ENCODE measurements around the gene BMP7.

The BMP7 gene

GRCh38 chr20:57146155-57146554 is 120.3 kb downstream of the BMP7 start:
- Histone ChIP-seq H3K9me3 (replicated peaks in 1 of 2; ENCODE audit: control insufficient read depth in 2 of 2, insufficient read depth in 1 of 2, low read depth in 1 of 2, low read length in 2 of 2) (no peaks in the 10 kb centered on the region), H3K27ac (replicated peaks; ENCODE audit: low read length) (no peak overlapping the region), H3K4me2 (ENCODE audit: insufficient read depth, low read length, poor library complexity, severe bottlenecking) (no peak overlapping the region), H3K4me3 (ENCODE audit: low read length in 2 of 2) (no peak overlapping the region), H4K91ac (ENCODE audit: low read depth, low read length, poor library complexity) (no peak overlapping the region), H3K79me1 (ENCODE audit: low read depth, low read length) (no peaks in the 10 kb centered on the region), H4K8ac (ENCODE audit: low read depth, low read length) (no peak overlapping the region), H3K18ac (ENCODE audit: low read length) (no peak overlapping the region), H3K9ac (ENCODE audit: low read depth, low read length, poor library complexity) (no peak overlapping the region), H3K4me1 (ENCODE audit: control insufficient read depth in 2 of 2, insufficient read depth in 1 of 2, low read depth in 1 of 2, low read length in 2 of 2) (no peaks in the 10 kb centered on the region), H2AK5ac (ENCODE audit: low read depth, low read length) (no peak overlapping the region), H3K4ac (ENCODE audit: low read length) (no peak overlapping the region), H3K27me3 (ENCODE audit: control insufficient read depth in 3 of 3, insufficient read depth in 3 of 3, low read depth in 1 of 3, low read length in 3 of 3) (peaks cover 0 to 57% (median 0%) of the 10 kb centered on the region in 3 experiments), H2BK5ac (ENCODE audit: low read length) (no peak overlapping the region), H2BK15ac (ENCODE audit: low read length) (no peak overlapping the region), H3K14ac (ENCODE audit: low read length) (no peak overlapping the region), H2AFZ (ENCODE audit: low read length) (no peak overlapping the region), H2BK120ac (ENCODE audit: low read depth, low read length) (no peak overlapping the region), H3K23ac (ENCODE audit: low read depth, low read length, poor library complexity) (no peak overlapping the region), H2BK12ac (ENCODE audit: low read length) (no peak overlapping the region), H3K36me3 (replicated peaks in 1 of 2; ENCODE audit: control insufficient read depth in 2 of 2, insufficient read depth in 2 of 2, low read length in 2 of 2) (peaks cover 0 to 1% of the 10 kb centered on the region in 2 donors)
- 100% methylated on average over 1 of the region's 2 CpGs; no CpG with 5 or more reads in 1 of the 2 donors for whole genome bisulfite sequencing, 2 donors (ENCODE audit: extremely low coverage in 2 of 2, insufficient read length in 2 of 2, insufficient replicate concordance in 1 of 2)
- DNase-seq (ENCODE audit: low spot score) = no peak

GRCh38 chr20:57145089-57145631 is 121.3 kb downstream of the BMP7 start:
- peak overlapping the region; percentile 26 for H3K23ac ChIP-seq (ENCODE audit: low read depth, low read length, poor library complexity)
- H3K14ac ChIP-seq (ENCODE audit: low read length) = no peak overlapping the region
- H3K18ac ChIP-seq (ENCODE audit: low read length) = no peak overlapping the region
- H3K4me3 ChIP-seq (ENCODE audit: low read length in 2 of 2) = no peak overlapping the region
- H2BK15ac ChIP-seq (ENCODE audit: low read length) = no peak overlapping the region
- H3K9me3 ChIP-seq (replicated peaks in 1 of 2; ENCODE audit: control insufficient read depth in 2 of 2, insufficient read depth in 1 of 2, low read depth in 1 of 2, low read length in 2 of 2) = no peaks in the 10 kb centered on the region
- H2AK5ac ChIP-seq (ENCODE audit: low read depth, low read length) = no peak overlapping the region
- H2BK120ac ChIP-seq (ENCODE audit: low read depth, low read length) = no peak overlapping the region
- peaks cover 0 to 63% (median 0%) of the 10 kb centered on the region in 3 experiments for H3K27me3 ChIP-seq (ENCODE audit: control insufficient read depth in 3 of 3, insufficient read depth in 3 of 3, low read depth in 1 of 3, low read length in 3 of 3)
- no peak overlapping the region for H2BK5ac ChIP-seq (ENCODE audit: low read length)
- no peak overlapping the region for H4K8ac ChIP-seq (ENCODE audit: low read depth, low read length)
- no peak for DNase-seq (ENCODE audit: low spot score)
- H3K4me2 ChIP-seq (ENCODE audit: insufficient read depth, low read length, poor library complexity, severe bottlenecking) = no peak overlapping the region
- no peak overlapping the region for H3K9ac ChIP-seq (ENCODE audit: low read depth, low read length, poor library complexity)
- no CpG with 5 or more reads among the region's 8 CpGs for WGBS, 2 donors (ENCODE audit: extremely low coverage in 2 of 2, insufficient read length in 2 of 2, insufficient replicate concordance in 1 of 2)
- peak overlapping the region; percentile 23 for H4K91ac ChIP-seq (ENCODE audit: low read depth, low read length, poor library complexity)
- no peak overlapping the region for H2BK12ac ChIP-seq (ENCODE audit: low read length)
- no peaks in the 10 kb centered on the region for H3K79me1 ChIP-seq (ENCODE audit: low read depth, low read length)
- no peaks in the 10 kb centered on the region for H3K4me1 ChIP-seq (ENCODE audit: control insufficient read depth in 2 of 2, insufficient read depth in 1 of 2, low read depth in 1 of 2, low read length in 2 of 2)
- H3K36me3 ChIP-seq (replicated peaks in 1 of 2; ENCODE audit: control insufficient read depth in 2 of 2, insufficient read depth in 2 of 2, low read length in 2 of 2) = peaks cover 0 to 1% of the 10 kb centered on the region in 2 donors
- H2AFZ ChIP-seq (ENCODE audit: low read length) = no peak overlapping the region
- no peak overlapping the region for H3K27ac ChIP-seq (replicated peaks; ENCODE audit: low read length)
- no peak overlapping the region for H3K4ac ChIP-seq (ENCODE audit: low read length)

- H3K14ac ChIP-seq (ENCODE audit: low read length) = no peak overlapping the region
- H4K8ac ChIP-seq (ENCODE audit: low read depth, low read length) = no peak overlapping the region
- no peak overlapping the region for H3K23ac ChIP-seq (ENCODE audit: low read depth, low read length, poor library complexity)
- no peak overlapping the region for H3K4me2 ChIP-seq (ENCODE audit: insufficient read depth, low read length, poor library complexity, severe bottlenecking)
- H3K36me3 ChIP-seq (replicated peaks in 1 of 2; ENCODE audit: control insufficient read depth in 2 of 2, insufficient read depth in 2 of 2, low read length in 2 of 2) = peaks cover 0 to 1% of the 10 kb centered on the region in 2 donors
- H3K79me1 ChIP-seq (ENCODE audit: low read depth, low read length) = no peaks in the 10 kb centered on the region
- no peak for DNase-seq (ENCODE audit: low spot score)
- whole genome bisulfite sequencing, 2 donors (ENCODE audit: extremely low coverage in 2 of 2, insufficient read length in 2 of 2, insufficient replicate concordance in 1 of 2) = no CpG with 5 or more reads among the region's 9 CpGs
- H3K4me1 ChIP-seq (ENCODE audit: control insufficient read depth in 2 of 2, insufficient read depth in 1 of 2, low read depth in 1 of 2, low read length in 2 of 2) = no peaks in the 10 kb centered on the region
- H3K4ac ChIP-seq (ENCODE audit: low read length) = no peak overlapping the region
- no peak overlapping the region for H2BK12ac ChIP-seq (ENCODE audit: low read length)
- no peak overlapping the region for H2AFZ ChIP-seq (ENCODE audit: low read length)
- no peaks in the 10 kb centered on the region for H3K9me3 ChIP-seq (replicated peaks in 1 of 2; ENCODE audit: control insufficient read depth in 2 of 2, insufficient read depth in 1 of 2, low read depth in 1 of 2, low read length in 2 of 2)
- H3K27me3 ChIP-seq (ENCODE audit: control insufficient read depth in 3 of 3, insufficient read depth in 3 of 3, low read depth in 1 of 3, low read length in 3 of 3) = peaks cover 0 to 46% (median 0%) of the 10 kb centered on the region in 3 experiments
- no peak overlapping the region for H2BK120ac ChIP-seq (ENCODE audit: low read depth, low read length)
- no peak overlapping the region for H2AK5ac ChIP-seq (ENCODE audit: low read depth, low read length)
- no peak overlapping the region for H2BK15ac ChIP-seq (ENCODE audit: low read length)
- no peak overlapping the region for H4K91ac ChIP-seq (ENCODE audit: low read depth, low read length, poor library complexity)
- H3K27ac ChIP-seq (replicated peaks; ENCODE audit: low read length) = no peak overlapping the region
- H3K4me3 ChIP-seq (ENCODE audit: low read length in 2 of 2) = no peak overlapping the region
- H3K9ac ChIP-seq (ENCODE audit: low read depth, low read length, poor library complexity) = peak overlapping the region; percentile 13
- H3K18ac ChIP-seq (ENCODE audit: low read length) = peak overlapping the region; percentile 53
- no peak overlapping the region for H2BK5ac ChIP-seq (ENCODE audit: low read length)
These were observed 123.3 kb downstream of the BMP7 start for GRCh38 chr20:57143173-57143572.

- DNase-seq (ENCODE audit: low spot score) = no peak
- H3K27ac ChIP-seq (replicated peaks; ENCODE audit: low read length) = no peak overlapping the region
- no peak overlapping the region for H3K4me2 ChIP-seq (ENCODE audit: insufficient read depth, low read length, poor library complexity, severe bottlenecking)
- no peak overlapping the region for H2BK120ac ChIP-seq (ENCODE audit: low read depth, low read length)
- no peak overlapping the region for H2AFZ ChIP-seq (ENCODE audit: low read length)
- H3K4ac ChIP-seq (ENCODE audit: low read length) = no peak overlapping the region
- no peak overlapping the region for H4K8ac ChIP-seq (ENCODE audit: low read depth, low read length)
- no peak overlapping the region for H3K9ac ChIP-seq (ENCODE audit: low read depth, low read length, poor library complexity)
- H3K14ac ChIP-seq (ENCODE audit: low read length) = no peak overlapping the region
- no peak overlapping the region for H2BK5ac ChIP-seq (ENCODE audit: low read length)
- no peaks in the 10 kb centered on the region for H3K79me1 ChIP-seq (ENCODE audit: low read depth, low read length)
- no peak overlapping the region for H4K91ac ChIP-seq (ENCODE audit: low read depth, low read length, poor library complexity)
- H2BK12ac ChIP-seq (ENCODE audit: low read length) = no peak overlapping the region
- H3K4me1 ChIP-seq (ENCODE audit: control insufficient read depth in 2 of 2, insufficient read depth in 1 of 2, low read depth in 1 of 2, low read length in 2 of 2) = no peaks in the 10 kb centered on the region
- no peaks in the 10 kb centered on the region for H3K9me3 ChIP-seq (replicated peaks in 1 of 2; ENCODE audit: control insufficient read depth in 2 of 2, insufficient read depth in 1 of 2, low read depth in 1 of 2, low read length in 2 of 2)
- peak overlapping the region; percentile 21 for H3K23ac ChIP-seq (ENCODE audit: low read depth, low read length, poor library complexity)
- peak overlapping the region; percentile 44 for H3K18ac ChIP-seq (ENCODE audit: low read length)
- H2BK15ac ChIP-seq (ENCODE audit: low read length) = no peak overlapping the region
- H3K36me3 ChIP-seq (replicated peaks in 1 of 2; ENCODE audit: control insufficient read depth in 2 of 2, insufficient read depth in 2 of 2, low read length in 2 of 2) = peaks cover 0 to 1% of the 10 kb centered on the region in 2 donors
- no CpG with 5 or more reads among the region's 12 CpGs for WGBS, 2 donors (ENCODE audit: extremely low coverage in 2 of 2, insufficient read length in 2 of 2, insufficient replicate concordance in 1 of 2)
- H2AK5ac ChIP-seq (ENCODE audit: low read depth, low read length) = peak overlapping the region; percentile 32
- H3K27me3 ChIP-seq (ENCODE audit: control insufficient read depth in 3 of 3, insufficient read depth in 3 of 3, low read depth in 1 of 3, low read length in 3 of 3) = peaks cover 0 to 41% (median 0%) of the 10 kb centered on the region in 3 experiments
- H3K4me3 ChIP-seq (ENCODE audit: low read length in 2 of 2) = no peak overlapping the region
These were observed 123.8 kb downstream of the BMP7 start for GRCh38 chr20:57142667-57143066.

Measured in neuronal stem cell (in vitro differentiated cells).